PC-3 (cell line): Measurements from ENCODE around the gene S100P. TPM values are rescaled to one million over a fixed set of nuclear protein-coding genes. Genes with fewer than 3 reads are reported as not detected.

Experiments
- ATAC-seq: fragments of 200-7000 bp; cut with Tn5 transposase; 2 replicates; pipeline ENCODE4 v1.9.1; 2020; ENCODE audit warnings: mild to moderate bottlenecking, moderate library complexity
- BruUV-seq: library from RNA; stranded (reverse); fragments of 400-500 nt; replicated peaks from 2 replicates; lab custom pipeline; 2021; lab: Mats Ljungman, UMichigan
- CTCF ChIA-PET: fragments of 300-600 bp; sonication (Branson Sonifier 250); formaldehyde crosslinking; loops from one replicate; lab custom pipeline; 2022; ENCODE audit warnings: antibody characterized with exemption; lab: Charles Lee
- POLR2A ChIA-PET: fragments of 300-600 bp; sonication (Branson Sonifier 250); formaldehyde crosslinking; loops from one replicate; lab custom pipeline; 2022; ENCODE audit warnings: antibody characterized with exemption; ENCODE audit not compliant: unreplicated experiment; lab: Charles Lee
- DNase-seq: peaks from one replicate; pipeline ENCODE4 v3.0.0-alpha.2; 2015
- H2AFZ ChIP-seq: fragments of 300-600 bp; sonication (generic); 2 replicates; pipeline ENCODE4 v1.6.0; 2016; ENCODE audit warnings: antibody characterized with exemption, low read length
- H3F3A ChIP-seq: fragments of 300-600 bp; sonication (generic); one replicate; pipeline ENCODE4 v1.6.0; 2017; ENCODE audit warnings: antibody characterized with exemption, low read length, control low read depth, mild to moderate bottlenecking; ENCODE audit not compliant: unreplicated experiment
- H3K27ac ChIP-seq: fragments of 300-600 bp; sonication (generic); 2 replicates; pipeline ENCODE4 v1.5.1; 2016; ENCODE audit warnings: mild to moderate bottlenecking, low read length
- H3K27me3 ChIP-seq: fragments of 300-600 bp; sonication (generic); 2 replicates; pipeline ENCODE4 v1.6.1; 2016; ENCODE audit warnings: low read length, mixed read lengths
- H3K36me3 ChIP-seq: fragments of 300-600 bp; sonication (generic); 2 replicates; pipeline ENCODE4 v1.6.1; 2016; ENCODE audit warnings: low read depth, mixed run types, low read length, mixed read lengths
- H3K4me1 ChIP-seq: fragments of 300-600 bp; sonication (generic); 2 replicates; pipeline ENCODE4 v1.5.1; 2016; ENCODE audit warnings: low read length; ENCODE audit not compliant: insufficient read depth
- H3K4me2 ChIP-seq: fragments of 300-600 bp; sonication (generic); 2 replicates; pipeline ENCODE4 v1.6.0; 2016; ENCODE audit warnings: low read length
- H3K4me3 ChIP-seq: fragments of 300-600 bp; sonication (generic); 2 replicates; pipeline ENCODE4 v1.5.1; 2016; ENCODE audit warnings: mild to moderate bottlenecking, low read length, mixed read lengths
- H3K79me2 ChIP-seq: fragments of 300-600 bp; sonication (generic); 2 replicates; pipeline ENCODE4 v1.6.1; 2017; ENCODE audit warnings: low read length, mixed read lengths
- H3K9ac ChIP-seq: fragments of 300-600 bp; sonication (generic); 2 replicates; pipeline ENCODE4 v1.6.0; 2016; ENCODE audit warnings: mild to moderate bottlenecking, low read length
- H3K9me2 ChIP-seq: fragments of 300-600 bp; sonication (generic); replicated peaks from 2 replicates; pipeline ENCODE4 v1.6.1; 2016; ENCODE audit warnings: mixed run types, low read length, mixed read lengths
- H3K9me3 ChIP-seq: fragments of 300-600 bp; sonication (generic); 2 replicates; pipeline ENCODE4 v1.6.1; 2016; ENCODE audit warnings: low read length, mixed read lengths
- H4K20me1 ChIP-seq: fragments of 300-600 bp; sonication (generic); 2 replicates; pipeline ENCODE4 v1.6.1; 2016; ENCODE audit warnings: low read length, mixed read lengths
- CTCF ChIP-seq: fragments of 300-600 bp; sonication (generic); conservative IDR thresholded peaks from 2 replicates; pipeline ENCODE4 v1.5.1; 2017; ENCODE audit warnings: antibody characterized with exemption, low read depth, mild to moderate bottlenecking, low read length
- EZH2 ChIP-seq: fragments of 300-600 bp; sonication (generic); IDR thresholded peaks from one replicate; pipeline ENCODE4 v1.6.1; 2017; ENCODE audit warnings: antibody characterized with exemption, mild to moderate bottlenecking, low read length; ENCODE audit not compliant: unreplicated experiment
- EZH2phosphoT487 ChIP-seq: fragments of 300-600 bp; sonication (generic); IDR thresholded peaks from 2 replicates; pipeline ENCODE4 v1.6.1; 2018; ENCODE audit warnings: mild to moderate bottlenecking, antibody characterized with exemption, low read length, borderline replicate concordance
- intact Hi-C: fragments of 100-400 bp; cut with micrococcal nuclease; formaldehyde crosslinking; loops from 2 replicates; pipeline ENCODE4 v1.9.0; 2023
- total RNA-seq: library from RNA; depleted of rRNA; stranded (reverse); fragments of >200 nt; gene quantifications from 2 replicates; pipeline ENCODE4 v1.2.3, GENCODE V29; 2014

Gene S100P
- total RNA-seq, 1 experiment from 2014 or later: 59.8 TPM

DNA sequence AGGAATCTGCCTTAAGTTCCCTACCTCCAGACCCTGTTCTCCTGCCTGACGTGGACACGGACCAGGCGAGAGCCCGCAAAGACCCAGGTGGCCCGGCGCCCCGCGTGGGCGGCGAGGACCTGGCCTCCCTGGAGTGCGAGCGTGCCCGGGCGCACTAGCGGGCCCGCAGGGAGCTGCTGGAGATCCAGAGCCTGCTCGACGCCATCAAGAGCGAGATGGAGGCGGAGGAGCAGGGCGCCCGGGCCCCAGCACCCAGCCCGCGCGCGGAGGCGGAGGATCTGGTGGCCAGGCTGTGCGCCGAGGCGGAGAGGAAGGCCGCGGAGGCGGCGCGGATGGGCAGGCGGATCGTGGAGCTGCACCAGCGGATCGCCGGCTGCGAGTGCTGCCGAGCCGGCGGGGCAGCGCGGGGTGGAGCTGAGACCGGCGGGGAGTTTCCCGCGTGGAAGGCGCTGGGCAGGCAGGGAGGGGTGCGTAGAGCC lies 35.0 kb upstream of the S100P start:
- H3K9ac ChIP-seq: no peak overlapping the region
- no peak for TF ChIP-seq EZH2
- no peak for TF ChIP-seq EZH2phosphoT487
- no peak for TF ChIP-seq CTCF
- no peak overlapping the region for H3K4me3 ChIP-seq
- no peaks in the 10 kb centered on the region for H3K9me2 ChIP-seq
- ATAC-seq (no peak), DNase-seq (no peak)
- no peak overlapping the region for H3K27ac ChIP-seq
- no peaks in the 10 kb centered on the region for H3K79me2 ChIP-seq
- no peak overlapping the region for H2AFZ ChIP-seq
- no peaks in the 10 kb centered on the region for H3K27me3 ChIP-seq
- intact Hi-C loops: no loop called here
- ChIA-PET POLR2A (no interaction called here), CTCF (no interaction called here)
- H3K4me2 ChIP-seq: no peak overlapping the region
- no peaks in the 10 kb centered on the region for H3K36me3 ChIP-seq
- BruUV-seq: no TSS peak
- H4K20me1 ChIP-seq: no peaks in the 10 kb centered on the region
- H3K4me1 ChIP-seq: no peaks in the 10 kb centered on the region
- no peaks in the 10 kb centered on the region for H3K9me3 ChIP-seq
- no peaks in the 10 kb centered on the region for H3F3A ChIP-seq

DNA sequence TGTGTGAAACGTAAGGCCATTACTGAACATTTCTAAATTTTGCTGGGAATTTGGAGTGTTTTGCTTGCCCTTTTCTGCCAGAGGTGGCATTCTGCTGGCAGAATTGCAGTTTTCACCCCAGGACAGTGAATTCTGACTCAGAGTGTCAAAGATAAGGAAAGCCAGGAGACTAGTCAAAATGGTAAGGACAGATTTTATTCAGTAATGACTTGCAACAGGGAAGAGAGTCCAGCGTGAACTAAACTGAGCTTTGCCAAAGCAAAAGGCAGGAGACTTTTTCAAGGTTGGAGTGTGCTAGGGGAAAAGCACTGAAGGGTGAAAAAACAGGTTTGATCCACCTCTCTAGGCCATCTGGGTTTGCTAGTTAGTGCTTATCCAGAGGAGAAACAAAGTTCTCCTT lies 33.8 kb upstream of the S100P start:
- H3K4me2 ChIP-seq: no peak overlapping the region
- H2AFZ ChIP-seq: no peak overlapping the region
- DNase-seq (no peak), ATAC-seq (no peak)
- no peak overlapping the region for H3K9ac ChIP-seq
- intact Hi-C loops: no loop called here
- no TSS peak for BruUV-seq
- POLR2A ChIA-PET: no interaction called here
- no peaks in the 10 kb centered on the region for H3K36me3 ChIP-seq
- TF ChIP-seq EZH2phosphoT487 (no peak), EZH2 (no peak), CTCF (no peak)
- H3K9me2 ChIP-seq: no peaks in the 10 kb centered on the region
- H3K4me1 ChIP-seq: no peaks in the 10 kb centered on the region
- H3K27ac ChIP-seq: no peak overlapping the region
- no peaks in the 10 kb centered on the region for H3K27me3 ChIP-seq
- H3K79me2 ChIP-seq: no peaks in the 10 kb centered on the region
- no peak overlapping the region for H3K4me3 ChIP-seq
- H3F3A ChIP-seq: no peaks in the 10 kb centered on the region
- CTCF ChIA-PET: no interaction called here
- no peaks in the 10 kb centered on the region for H3K9me3 ChIP-seq
- H4K20me1 ChIP-seq: no peaks in the 10 kb centered on the region

DNA sequence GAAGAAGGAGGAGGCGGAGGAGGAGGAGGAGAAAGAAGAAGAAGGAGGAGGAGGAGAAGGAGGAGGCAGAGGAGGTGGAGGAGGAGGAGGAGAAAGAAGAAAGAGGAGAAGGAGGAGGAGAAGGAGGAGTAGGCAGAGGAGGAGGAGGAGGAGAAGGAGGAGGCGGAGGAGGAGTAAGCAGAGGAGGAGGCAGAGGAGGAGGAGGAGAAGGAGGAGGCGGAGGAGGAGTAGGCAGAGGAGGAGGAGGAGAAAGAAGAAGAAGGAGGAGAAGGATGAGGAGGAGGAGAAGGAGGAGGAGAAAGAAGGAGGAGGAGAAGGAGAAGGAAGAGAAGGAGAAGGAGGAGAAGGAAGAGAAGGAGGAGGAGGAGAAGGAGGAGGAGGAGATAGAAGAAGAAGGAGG lies 33.2 kb upstream of the S100P start:
- Histone ChIP-seq H3K4me2 (no peak overlapping the region), H3K4me3 (no peak overlapping the region), H3K27me3 (no peaks in the 10 kb centered on the region), H4K20me1 (no peaks in the 10 kb centered on the region), H3K79me2 (no peaks in the 10 kb centered on the region), H3K27ac (no peak overlapping the region), H3K9ac (no peak overlapping the region), H3K9me3 (no peaks in the 10 kb centered on the region), H3K9me2 (no peaks in the 10 kb centered on the region), H3F3A (no peaks in the 10 kb centered on the region), H3K4me1 (no peaks in the 10 kb centered on the region), H3K36me3 (no peaks in the 10 kb centered on the region), H2AFZ (no peak overlapping the region)
- ChIA-PET POLR2A (no interaction called here), CTCF (no interaction called here)
- intact Hi-C loops: no loop called here
- DNase-seq (no peak), ATAC-seq (no peak)
- BruUV-seq: no TSS peak
- no peak for TF ChIP-seq EZH2
- no peak for TF ChIP-seq EZH2phosphoT487
- no peak for TF ChIP-seq CTCF
